ENCODE data around the gene SYNGR3.

The SYNGR3 gene

GRCh38 chr16:2039274-2040031, 49.7 kb downstream of the SYNGR3 start:
- peak overlapping the region; percentile 33 for H3K9ac ChIP-seq (ENCODE audit: low read length)
- no peaks in the 10 kb centered on the region for H3K9me3 ChIP-seq (ENCODE audit: low read length)
- H3K4me3 ChIP-seq (ENCODE audit: low read depth in 1 of 2, low read length in 2 of 2) = no peak overlapping the region
- peak overlapping the region; percentile 0 for H3K27ac ChIP-seq (ENCODE audit: low read depth, low read length)
- peaks cover 57% of the 10 kb centered on the region for H3K4me1 ChIP-seq (ENCODE audit: insufficient read depth, low read length)
- H3K27me3 ChIP-seq (ENCODE audit: control insufficient read depth in 1 of 2, insufficient read depth in 2 of 2, low read length in 2 of 2) = no peaks in the 10 kb centered on the region
- H3K36me3 ChIP-seq (ENCODE audit: insufficient read depth, low read length) = no peaks in the 10 kb centered on the region

- no peaks in the 10 kb centered on the region for H3K36me3 ChIP-seq (ENCODE audit: insufficient read depth, low read length)
- H3K9me3 ChIP-seq (ENCODE audit: low read length) = no peaks in the 10 kb centered on the region
- H3K27ac ChIP-seq (ENCODE audit: low read depth, low read length) = no peak overlapping the region
- H3K9ac ChIP-seq (ENCODE audit: low read length) = no peak overlapping the region
- H3K27me3 ChIP-seq (ENCODE audit: control insufficient read depth in 1 of 2, insufficient read depth in 2 of 2, low read length in 2 of 2) = no peaks in the 10 kb centered on the region
- no peak overlapping the region for H3K4me3 ChIP-seq (ENCODE audit: low read depth in 1 of 2, low read length in 2 of 2)
- peaks cover 51% of the 10 kb centered on the region for H3K4me1 ChIP-seq (ENCODE audit: insufficient read depth, low read length)
Observed at GRCh38 chr16:2040041-2040786, 50.4 kb downstream of the SYNGR3 start.

- H3K9ac ChIP-seq (ENCODE audit: low read length) = no peak overlapping the region
- H3K27ac ChIP-seq (ENCODE audit: low read depth, low read length) = no peak overlapping the region
Observed at GRCh38 chr16:2040787-2041522, 51.2 kb downstream of the SYNGR3 start.

GRCh38 chr16:2042171-2042985, 52.6 kb downstream of the SYNGR3 start:
- Histone ChIP-seq H3K4me1 (ENCODE audit: insufficient read depth, low read length) (peaks cover 46% of the 10 kb centered on the region), H3K36me3 (ENCODE audit: insufficient read depth, low read length) (no peaks in the 10 kb centered on the region)

More at GRCh38 chr16:2040787-2041522, 51.2 kb downstream of the SYNGR3 start:
- no peak overlapping the region for H3K4me3 ChIP-seq (ENCODE audit: low read depth in 1 of 2, low read length in 2 of 2)
- peaks cover 47% of the 10 kb centered on the region for H3K4me1 ChIP-seq (ENCODE audit: insufficient read depth, low read length)
- H3K9me3 ChIP-seq (ENCODE audit: low read length) = no peaks in the 10 kb centered on the region
- H3K27me3 ChIP-seq (ENCODE audit: control insufficient read depth in 1 of 2, insufficient read depth in 2 of 2, low read length in 2 of 2) = no peaks in the 10 kb centered on the region
- H3K36me3 ChIP-seq (ENCODE audit: insufficient read depth, low read length) = no peaks in the 10 kb centered on the region

GRCh38 chr16:2042986-2043666, 53.4 kb downstream of the SYNGR3 start:
- H3K9ac ChIP-seq (ENCODE audit: low read length) = no peak overlapping the region

More at GRCh38 chr16:2042171-2042985, 52.6 kb downstream of the SYNGR3 start:
- Histone ChIP-seq H3K27me3 (ENCODE audit: control insufficient read depth in 1 of 2, insufficient read depth in 2 of 2, low read length in 2 of 2) (no peaks in the 10 kb centered on the region), H3K27ac (ENCODE audit: low read depth, low read length) (no peak overlapping the region), H3K4me3 (ENCODE audit: low read depth in 1 of 2, low read length in 2 of 2) (no peak overlapping the region), H3K9me3 (ENCODE audit: low read length) (no peaks in the 10 kb centered on the region), H3K9ac (ENCODE audit: low read length) (no peak overlapping the region)

More at GRCh38 chr16:2042986-2043666, 53.4 kb downstream of the SYNGR3 start:
- no peaks in the 10 kb centered on the region for H3K27me3 ChIP-seq (ENCODE audit: control insufficient read depth in 1 of 2, insufficient read depth in 2 of 2, low read length in 2 of 2)
- H3K36me3 ChIP-seq (ENCODE audit: insufficient read depth, low read length) = no peaks in the 10 kb centered on the region
- no peak overlapping the region for H3K4me3 ChIP-seq (ENCODE audit: low read depth in 1 of 2, low read length in 2 of 2)
- no peaks in the 10 kb centered on the region for H3K9me3 ChIP-seq (ENCODE audit: low read length)
- H3K27ac ChIP-seq (ENCODE audit: low read depth, low read length) = no peak overlapping the region
- H3K4me1 ChIP-seq (ENCODE audit: insufficient read depth, low read length) = peaks cover 40% of the 10 kb centered on the region

Measured in muscle layer of colon (tissue), 2 donors.